ENCODE measurements around the gene FRMPD1. TPM values are rescaled to one million over a fixed set of nuclear protein-coding genes. Genes with fewer than 3 reads are reported as not detected.

The FRMPD1 gene
- total RNA-seq, 1 donor from 2014 or later: 38.1 TPM

DNA sequence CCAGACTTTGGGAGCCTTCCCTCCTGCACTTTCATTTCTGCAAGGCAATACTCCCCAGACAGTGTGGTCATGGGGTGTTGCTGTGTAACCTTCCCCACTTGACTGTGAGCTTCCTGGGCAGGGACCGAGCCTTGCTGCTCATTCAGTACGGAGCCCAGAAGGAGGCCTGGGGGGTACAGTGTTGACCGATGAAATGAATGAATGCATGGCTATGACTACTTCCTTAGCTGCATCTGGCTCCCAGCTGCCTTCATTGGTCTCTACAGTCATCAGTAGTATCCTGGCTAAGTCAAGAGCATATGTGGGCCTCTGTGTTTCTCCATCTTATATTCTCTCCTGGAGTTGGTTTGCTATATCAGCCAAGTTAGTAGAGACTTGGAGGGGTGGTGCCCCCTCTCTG lies 9.9 kb downstream of the FRMPD1 start:
- peaks cover 3% of the 10 kb centered on the region for H3K36me3 Mint-ChIP-seq (ENCODE audit: unreplicated experiment)
- no peak for DNase-seq
- no peak overlapping the region for H3K27ac Mint-ChIP-seq (ENCODE audit: unreplicated experiment)
- no peak overlapping the region for H3K4me3 Mint-ChIP-seq (ENCODE audit: unreplicated experiment)
- no peaks in the 10 kb centered on the region for H3K9me3 Mint-ChIP-seq (ENCODE audit: unreplicated experiment)
- H3K27me3 Mint-ChIP-seq (ENCODE audit: unreplicated experiment): peaks cover 7% of the 10 kb centered on the region
- TF ChIP-seq, protein P1, sequence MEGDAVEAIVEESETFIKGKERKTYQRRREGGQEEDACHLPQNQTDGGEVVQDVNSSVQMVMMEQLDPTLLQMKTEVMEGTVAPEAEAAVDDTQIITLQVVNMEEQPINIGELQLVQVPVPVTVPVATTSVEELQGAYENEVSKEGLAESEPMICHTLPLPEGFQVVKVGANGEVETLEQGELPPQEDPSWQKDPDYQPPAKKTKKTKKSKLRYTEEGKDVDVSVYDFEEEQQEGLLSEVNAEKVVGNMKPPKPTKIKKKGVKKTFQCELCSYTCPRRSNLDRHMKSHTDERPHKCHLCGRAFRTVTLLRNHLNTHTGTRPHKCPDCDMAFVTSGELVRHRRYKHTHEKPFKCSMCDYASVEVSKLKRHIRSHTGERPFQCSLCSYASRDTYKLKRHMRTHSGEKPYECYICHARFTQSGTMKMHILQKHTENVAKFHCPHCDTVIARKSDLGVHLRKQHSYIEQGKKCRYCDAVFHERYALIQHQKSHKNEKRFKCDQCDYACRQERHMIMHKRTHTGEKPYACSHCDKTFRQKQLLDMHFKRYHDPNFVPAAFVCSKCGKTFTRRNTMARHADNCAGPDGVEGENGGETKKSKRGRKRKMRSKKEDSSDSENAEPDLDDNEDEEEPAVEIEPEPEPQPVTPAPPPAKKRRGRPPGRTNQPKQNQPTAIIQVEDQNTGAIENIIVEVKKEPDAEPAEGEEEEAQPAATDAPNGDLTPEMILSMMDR (IDR thresholded peaks at IDR 0.05; ENCODE audit: partially characterized antibody, unreplicated experiment): no peak
- H3K4me1 Mint-ChIP-seq (ENCODE audit: low read depth, unreplicated experiment): peaks cover 46% of the 10 kb centered on the region

DNA sequence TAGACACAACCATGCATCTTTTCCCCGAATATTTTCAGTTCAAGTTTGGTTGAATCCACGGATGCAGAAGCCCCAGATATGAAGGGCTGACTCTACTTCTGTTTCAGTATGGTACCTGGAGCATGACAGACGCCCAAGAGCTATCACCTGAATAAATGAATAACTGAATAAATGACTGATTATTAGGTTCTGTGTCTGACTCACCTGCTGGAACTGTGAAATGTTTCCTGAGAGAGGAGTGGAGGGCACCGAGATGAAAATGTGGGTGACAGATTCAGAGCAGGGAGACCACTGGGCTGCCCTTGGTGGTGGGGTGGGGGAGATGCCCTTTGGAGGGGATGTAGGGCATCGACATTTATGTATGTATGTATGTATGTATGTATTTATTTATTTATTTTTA lies 13.2 kb downstream of the FRMPD1 start:
- no peak for DNase-seq
- Mint-ChIP-seq H3K9me3 (ENCODE audit: unreplicated experiment) (no peaks in the 10 kb centered on the region), H3K4me3 (ENCODE audit: unreplicated experiment) (no peak overlapping the region), H3K27me3 (ENCODE audit: unreplicated experiment) (peaks cover 4% of the 10 kb centered on the region), H3K36me3 (ENCODE audit: unreplicated experiment) (peaks cover 5% of the 10 kb centered on the region), H3K4me1 (ENCODE audit: low read depth, unreplicated experiment) (peaks cover 34% of the 10 kb centered on the region), H3K27ac (ENCODE audit: unreplicated experiment) (no peak overlapping the region)
- TF ChIP-seq, protein P1 (IDR thresholded peaks at IDR 0.05; ENCODE audit: partially characterized antibody, unreplicated experiment): no peak

DNA sequence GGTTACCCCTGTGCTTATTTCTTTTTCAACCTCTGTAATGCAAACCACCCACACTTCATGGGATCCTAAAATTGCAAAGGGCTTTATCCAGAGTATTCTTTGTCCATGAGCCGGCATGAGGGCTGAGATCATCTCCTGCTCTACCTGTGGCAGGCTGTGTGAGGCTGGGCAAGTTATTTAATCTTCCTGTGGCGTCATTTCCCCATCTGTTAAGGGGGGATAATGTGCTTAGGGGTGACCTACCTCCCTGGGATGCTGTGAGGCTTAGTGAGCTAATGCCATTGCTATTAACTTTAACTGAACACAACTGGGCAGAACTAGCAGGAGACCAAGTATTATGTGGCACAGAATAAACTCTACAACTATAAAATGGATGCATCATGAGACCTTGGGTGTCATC lies 17.0 kb downstream of the FRMPD1 start:
- Mint-ChIP-seq H3K36me3 (ENCODE audit: unreplicated experiment) (peaks cover 9% of the 10 kb centered on the region), H3K4me1 (ENCODE audit: low read depth, unreplicated experiment) (peaks cover 23% of the 10 kb centered on the region), H3K4me3 (ENCODE audit: unreplicated experiment) (no peak overlapping the region), H3K9me3 (ENCODE audit: unreplicated experiment) (no peaks in the 10 kb centered on the region), H3K27ac (ENCODE audit: unreplicated experiment) (no peak overlapping the region), H3K27me3 (ENCODE audit: unreplicated experiment) (no peaks in the 10 kb centered on the region)
- TF ChIP-seq, protein P1 (IDR thresholded peaks at IDR 0.05; ENCODE audit: partially characterized antibody, unreplicated experiment): no peak
- DNase-seq: no peak

DNA sequence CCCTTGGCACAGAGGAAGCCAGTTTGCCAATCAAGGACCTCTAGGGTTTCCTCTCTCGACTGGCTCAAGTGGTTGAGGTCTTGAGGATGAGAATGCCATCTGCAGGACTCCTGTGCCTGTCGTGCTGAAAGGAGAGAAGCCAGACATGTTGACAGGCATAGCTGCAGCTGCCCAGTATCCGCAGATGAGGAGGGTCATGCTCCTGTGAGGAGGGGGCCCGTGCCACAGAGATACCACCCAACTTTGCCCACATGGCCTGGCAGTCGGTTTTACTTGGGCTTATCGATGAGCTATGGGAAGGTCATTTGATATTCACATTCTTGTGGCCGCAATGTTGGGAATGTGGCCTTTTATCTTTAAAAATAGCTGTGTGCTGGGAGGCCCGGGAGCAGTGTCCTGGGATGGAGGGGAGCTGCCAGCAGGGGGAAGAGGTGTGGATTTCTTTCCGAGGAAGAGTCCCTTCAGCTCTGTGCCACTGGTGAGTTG lies 17.4 kb downstream of the FRMPD1 start:
- Mint-ChIP-seq H3K36me3 (ENCODE audit: unreplicated experiment) (peaks cover 9% of the 10 kb centered on the region), H3K27ac (ENCODE audit: unreplicated experiment) (no peak overlapping the region), H3K4me1 (ENCODE audit: low read depth, unreplicated experiment) (peaks cover 18% of the 10 kb centered on the region), H3K9me3 (ENCODE audit: unreplicated experiment) (no peaks in the 10 kb centered on the region), H3K27me3 (ENCODE audit: unreplicated experiment) (no peaks in the 10 kb centered on the region), H3K4me3 (ENCODE audit: unreplicated experiment) (no peak overlapping the region)
- TF ChIP-seq, protein P1 (IDR thresholded peaks at IDR 0.05; ENCODE audit: partially characterized antibody, unreplicated experiment): peak; percentile 25
- peak; percentile 32 for DNase-seq

DNA sequence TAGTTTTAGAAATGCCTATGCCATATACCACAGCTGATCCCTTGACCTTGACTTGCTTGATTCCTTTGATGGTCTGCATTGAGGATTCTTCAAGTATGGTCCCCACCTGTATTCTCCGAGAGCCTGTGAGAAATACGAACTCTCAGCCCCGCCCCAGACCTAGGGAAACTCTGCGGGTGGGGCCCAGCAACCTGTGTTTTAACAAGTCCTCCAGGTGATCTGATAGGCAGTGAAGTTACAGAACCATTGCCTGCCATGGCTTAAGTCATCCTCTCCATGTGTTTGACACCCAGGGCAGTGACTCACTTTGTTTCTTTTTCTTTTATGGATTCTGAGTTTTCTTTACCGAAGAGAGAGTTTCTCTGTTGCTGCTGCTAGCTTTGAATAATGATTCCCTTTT lies 18.5 kb downstream of the FRMPD1 start:
- TF ChIP-seq, protein P1 (IDR thresholded peaks at IDR 0.05; ENCODE audit: partially characterized antibody, unreplicated experiment): no peak
- no peak for DNase-seq
- Mint-ChIP-seq H3K27me3 (ENCODE audit: unreplicated experiment) (no peaks in the 10 kb centered on the region), H3K4me1 (ENCODE audit: low read depth, unreplicated experiment) (peaks cover 11% of the 10 kb centered on the region), H3K36me3 (ENCODE audit: unreplicated experiment) (peaks cover 12% of the 10 kb centered on the region), H3K27ac (ENCODE audit: unreplicated experiment) (no peak overlapping the region), H3K4me3 (ENCODE audit: unreplicated experiment) (no peak overlapping the region), H3K9me3 (ENCODE audit: unreplicated experiment) (no peaks in the 10 kb centered on the region)

Measured in glutamatergic neuron (in vitro differentiated cells).